ENCODE measurements around the gene MAP2K7.

DNA sequence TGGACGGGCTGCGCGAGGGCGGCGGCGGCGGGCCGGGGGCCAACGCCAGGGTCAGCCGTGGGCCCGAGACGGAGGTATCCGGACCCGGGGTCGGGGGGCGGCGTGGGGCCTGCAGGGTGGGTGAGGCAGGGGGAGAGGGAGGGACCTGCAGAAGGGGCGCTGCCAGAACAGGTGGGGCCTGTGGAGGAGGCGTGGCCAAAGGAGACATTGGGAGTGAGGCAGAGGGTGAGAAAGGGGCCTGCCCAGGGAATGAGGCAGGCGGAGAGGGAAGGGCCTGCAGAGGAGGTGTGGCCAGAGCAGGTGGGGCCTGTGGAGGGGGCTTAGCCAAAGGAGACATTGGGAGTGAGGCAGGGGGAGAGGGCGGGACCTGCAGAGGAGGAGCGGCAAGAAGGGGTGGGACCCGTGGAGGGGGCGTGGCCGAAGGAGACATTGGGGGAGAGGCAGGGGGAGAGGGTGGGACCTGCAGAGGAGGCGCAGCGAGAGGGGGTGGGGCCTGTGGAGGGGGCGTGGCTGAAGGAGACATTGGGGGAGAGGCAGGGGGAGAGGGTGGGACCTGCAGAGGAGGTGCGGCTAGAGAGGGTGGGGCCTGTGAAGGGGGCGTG, 33.7 kb upstream of the MAP2K7 start:
- TF ChIP-seq CTCF (tag by site-specific recombination; IDR thresholded peaks at IDR 0.05) (no peak), ZNF175 (tag by site-specific recombination; IDR thresholded peaks at IDR 0.05) (no peak), ZNF10 (tag by site-specific recombination; IDR thresholded peaks at IDR 0.05) (no peak), MZF1 (tag by site-specific recombination; IDR thresholded peaks at IDR 0.05; ENCODE audit: borderline replicate concordance) (no peak), ZNF274 (IDR thresholded peaks at IDR 0.05; ENCODE audit: low read length) (no peak), ZNF274 (tag by site-specific recombination; IDR thresholded peaks at IDR 0.05; ENCODE audit: borderline replicate concordance) (no peak), ZNF561 (tag by site-specific recombination; IDR thresholded peaks at IDR 0.05; ENCODE audit: borderline replicate concordance) (no peak), ZBTB49 (tag by site-specific recombination; IDR thresholded peaks at IDR 0.05; ENCODE audit: low read depth) (no peak), YY1 (tag by site-specific recombination; IDR thresholded peaks at IDR 0.05) (no peak), SP2 (tag by site-specific recombination; IDR thresholded peaks at IDR 0.05) (peak; percentile 56), ZBTB8A (tag by site-specific recombination; IDR thresholded peaks at IDR 0.05) (no peak)
- TF ChIP-seq, protein P1, sequence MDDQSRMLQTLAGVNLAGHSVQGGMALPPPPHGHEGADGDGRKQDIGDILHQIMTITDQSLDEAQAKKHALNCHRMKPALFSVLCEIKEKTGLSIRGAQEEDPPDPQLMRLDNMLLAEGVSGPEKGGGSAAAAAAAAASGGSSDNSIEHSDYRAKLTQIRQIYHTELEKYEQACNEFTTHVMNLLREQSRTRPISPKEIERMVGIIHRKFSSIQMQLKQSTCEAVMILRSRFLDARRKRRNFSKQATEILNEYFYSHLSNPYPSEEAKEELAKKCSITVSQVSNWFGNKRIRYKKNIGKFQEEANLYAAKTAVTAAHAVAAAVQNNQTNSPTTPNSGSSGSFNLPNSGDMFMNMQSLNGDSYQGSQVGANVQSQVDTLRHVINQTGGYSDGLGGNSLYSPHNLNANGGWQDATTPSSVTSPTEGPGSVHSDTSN (CRISPR knock-in tag; IDR thresholded peaks at IDR 0.05): no peak

Measured in HEK293 (cell line).